SW 1271 (cell line): ENCODE measurements around the gene DBET.
"Not testable (repeated sequence)": the region's sequence is repeated elsewhere in the genome, so short reads cannot be mapped to it uniquely, and the experiment has no call there.

Source experiments
- DNase-seq, 2 experiments: peaks; one replicate each; lab custom pipeline; 2025; lab: John Stamatoyannopoulos, UW

DBET gene

GRCh38 chr4:190064342-190064741, at the start of gene DBET:
Gene DBET (plus strand): TSS chr4:190064502.
- DNase-seq: not testable (repeated sequence)

GRCh38 chr4:190014771-190015537, 49.3 kb upstream of the DBET start:
- DNase-seq: no peak

DNA sequence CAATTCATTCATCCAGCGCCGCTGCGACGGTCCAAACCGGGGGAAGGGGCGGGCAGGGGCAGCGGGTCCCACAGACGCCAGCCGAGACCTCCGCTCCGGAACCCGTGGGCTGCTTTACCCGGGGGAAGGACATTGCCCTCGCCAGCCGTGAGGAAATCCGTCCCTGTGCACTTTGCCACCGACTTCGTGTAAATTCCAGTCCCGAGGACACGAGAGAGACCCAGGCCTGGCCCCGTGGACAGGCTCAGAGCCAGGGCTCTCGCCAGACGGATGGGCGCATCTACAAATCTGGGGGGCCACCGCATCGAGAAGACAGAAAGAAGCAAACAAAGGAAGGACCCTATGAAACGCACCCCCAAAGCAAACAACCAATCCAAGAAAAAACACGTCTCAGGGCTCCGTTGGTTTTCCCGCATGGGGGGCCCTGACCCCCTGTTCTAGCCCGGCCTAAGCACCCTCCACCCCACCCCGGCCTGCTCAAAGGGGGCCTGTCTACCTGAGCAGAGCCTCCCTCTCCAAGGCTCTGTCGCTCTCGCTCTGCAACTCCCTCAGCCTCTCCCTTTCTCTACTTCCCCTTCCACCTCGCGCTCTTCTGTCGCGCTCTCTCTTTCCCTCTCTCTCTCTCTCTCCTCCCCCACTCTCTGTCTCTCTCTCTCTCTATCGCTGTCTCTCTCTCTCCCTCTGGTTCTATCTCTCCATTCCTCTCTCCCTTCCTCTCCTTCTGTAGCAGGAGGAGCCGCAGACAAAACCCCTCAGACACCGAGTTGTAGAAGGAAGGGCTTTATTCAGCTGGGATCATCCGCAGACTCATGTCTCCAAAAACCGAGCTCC, 48.5 kb upstream of the DBET start:
- DNase-seq: no peak

GRCh38 chr4:190016369-190017289, 47.7 kb upstream of the DBET start:
- DNase-seq: no peak

- no peak for DNase-seq
These were observed 46.7 kb upstream of the DBET start for GRCh38 chr4:190017357-190018200.

DNA sequence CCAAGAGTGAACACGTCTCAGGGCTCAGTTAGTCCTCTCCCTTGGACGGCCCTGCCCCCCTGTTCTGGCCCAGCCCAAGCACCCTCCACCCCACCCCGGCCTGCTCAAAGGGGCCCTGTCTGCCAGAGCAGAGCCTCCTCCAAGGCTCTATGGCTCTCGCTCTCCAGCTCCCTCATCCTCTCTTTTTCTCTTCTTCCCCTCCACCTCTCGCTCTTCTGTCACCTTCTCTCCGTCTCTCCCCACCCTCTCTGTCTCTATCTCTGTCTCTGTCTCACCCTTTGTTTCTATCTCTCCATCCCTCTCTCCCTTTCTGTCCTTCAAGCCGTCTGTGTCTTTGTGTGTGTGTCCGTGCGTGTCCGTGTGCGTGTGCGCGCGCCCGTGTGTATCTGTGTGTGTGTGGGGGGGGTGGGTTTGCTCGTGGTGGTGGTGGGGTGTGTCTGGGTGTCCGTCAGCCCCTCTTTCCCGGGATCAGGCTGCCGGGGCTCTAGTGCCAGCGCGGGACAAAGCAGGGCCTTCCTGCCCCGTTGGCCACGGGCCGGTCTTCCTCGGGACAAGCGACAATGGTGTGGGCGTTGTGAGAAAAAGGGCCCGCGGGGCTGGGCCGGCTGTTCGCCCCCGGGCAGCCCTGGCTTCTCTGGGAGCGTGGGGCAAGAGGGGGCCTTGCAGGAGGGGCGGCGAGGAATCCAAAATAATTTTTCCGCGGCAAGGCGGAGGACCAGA, 45.9 kb upstream of the DBET start:
- DNase-seq: no peak

GRCh38 chr4:190019023-190019858, 45.1 kb upstream of the DBET start:
- DNase-seq: no peak

DNA sequence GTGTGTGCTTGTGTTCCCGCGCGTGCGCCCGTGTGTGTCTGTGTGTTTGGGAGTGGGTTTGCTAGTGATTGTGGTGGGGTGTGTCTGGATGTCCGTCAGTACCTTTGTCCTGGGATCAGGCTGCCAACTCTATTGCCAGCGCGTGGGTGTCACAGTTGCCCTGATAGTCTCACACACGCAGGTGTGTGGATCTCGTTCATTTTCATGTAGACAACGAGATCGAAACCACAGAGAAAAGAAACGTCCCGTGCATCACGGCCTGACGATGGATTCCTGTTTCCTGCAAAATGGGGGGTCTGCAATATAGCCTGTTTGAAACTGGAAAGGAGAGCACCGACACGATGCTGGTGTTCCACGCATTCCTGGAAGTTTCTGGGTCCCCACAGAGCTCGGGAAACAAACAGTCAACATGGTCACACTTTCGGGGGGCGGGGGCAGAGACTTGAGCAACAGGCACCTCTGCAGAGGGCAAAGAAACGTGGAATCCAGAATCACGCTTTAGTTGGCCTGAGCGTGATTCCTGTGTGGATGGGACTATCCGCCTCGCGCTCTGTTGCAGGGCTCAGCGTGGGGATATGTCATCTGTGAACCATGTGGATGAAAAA, 44.3 kb upstream of the DBET start:
- not testable (repeated sequence) for DNase-seq

DNA sequence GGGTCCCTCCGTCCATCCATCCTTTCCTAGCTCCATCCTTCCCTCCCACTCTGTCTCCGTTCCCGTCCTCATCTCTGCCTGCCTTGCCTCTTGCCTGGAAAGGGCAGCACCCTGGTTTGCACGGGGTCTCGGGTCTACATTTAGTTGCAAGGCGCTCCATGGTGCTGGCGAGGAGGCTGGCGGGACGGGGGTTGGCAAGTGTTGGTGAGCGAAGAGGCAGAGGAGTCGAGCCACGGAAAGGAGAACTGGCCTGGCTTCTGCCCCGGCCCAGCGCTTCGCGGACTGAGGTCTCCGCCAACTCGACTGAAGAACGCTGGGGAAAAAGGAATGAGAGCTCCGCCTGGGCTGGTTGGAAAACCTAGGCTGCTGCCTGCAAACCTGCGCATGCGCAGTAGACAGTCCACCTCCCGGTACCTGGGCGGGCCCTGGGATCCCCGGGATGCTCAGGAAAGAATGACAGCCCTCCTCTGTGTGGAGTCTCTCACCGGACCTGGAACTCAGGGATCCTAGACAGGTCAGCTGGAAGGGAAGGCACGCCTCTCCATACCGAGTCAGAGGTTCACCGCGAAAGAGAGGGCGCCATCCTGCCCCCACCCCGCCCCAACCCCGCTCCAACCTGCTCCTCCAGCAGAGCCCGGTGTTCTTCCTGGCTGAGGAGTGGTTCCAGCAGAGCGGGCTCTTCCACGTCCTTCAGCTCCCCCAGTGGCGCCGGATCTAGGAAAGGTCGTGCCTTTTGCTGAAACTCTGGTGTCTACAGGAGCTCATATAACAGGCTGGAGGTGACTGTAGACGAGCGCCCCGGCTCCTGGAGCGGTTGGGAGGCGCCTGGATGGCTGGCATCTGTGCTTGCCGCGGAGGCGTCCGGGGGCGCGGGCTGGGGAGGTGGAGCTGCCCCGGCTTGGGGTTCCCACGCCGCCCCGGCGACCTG, 43.2 kb upstream of the DBET start:
- no peak for DNase-seq

DNA sequence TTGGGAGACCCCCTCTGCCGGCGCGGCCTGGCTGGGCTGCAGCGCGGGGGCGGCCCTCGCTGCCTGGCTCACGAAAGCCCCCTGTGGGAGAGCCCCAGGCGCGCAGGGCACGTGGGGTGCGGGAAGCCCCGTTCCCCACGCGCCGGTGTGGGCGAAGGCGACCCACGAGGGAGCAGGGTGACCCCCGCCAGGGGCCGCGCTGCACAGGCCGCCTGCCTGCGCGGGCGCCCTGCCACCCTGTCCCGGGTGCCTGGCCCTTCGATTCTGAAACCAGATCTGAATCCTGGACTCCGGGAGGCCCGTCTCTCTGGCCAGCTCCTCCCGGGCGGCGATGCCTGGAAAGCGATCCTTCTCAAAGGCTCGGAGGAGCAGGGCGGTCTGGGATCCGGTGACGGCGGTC, 42.3 kb upstream of the DBET start:
- DNase-seq: not testable (repeated sequence)

DNA sequence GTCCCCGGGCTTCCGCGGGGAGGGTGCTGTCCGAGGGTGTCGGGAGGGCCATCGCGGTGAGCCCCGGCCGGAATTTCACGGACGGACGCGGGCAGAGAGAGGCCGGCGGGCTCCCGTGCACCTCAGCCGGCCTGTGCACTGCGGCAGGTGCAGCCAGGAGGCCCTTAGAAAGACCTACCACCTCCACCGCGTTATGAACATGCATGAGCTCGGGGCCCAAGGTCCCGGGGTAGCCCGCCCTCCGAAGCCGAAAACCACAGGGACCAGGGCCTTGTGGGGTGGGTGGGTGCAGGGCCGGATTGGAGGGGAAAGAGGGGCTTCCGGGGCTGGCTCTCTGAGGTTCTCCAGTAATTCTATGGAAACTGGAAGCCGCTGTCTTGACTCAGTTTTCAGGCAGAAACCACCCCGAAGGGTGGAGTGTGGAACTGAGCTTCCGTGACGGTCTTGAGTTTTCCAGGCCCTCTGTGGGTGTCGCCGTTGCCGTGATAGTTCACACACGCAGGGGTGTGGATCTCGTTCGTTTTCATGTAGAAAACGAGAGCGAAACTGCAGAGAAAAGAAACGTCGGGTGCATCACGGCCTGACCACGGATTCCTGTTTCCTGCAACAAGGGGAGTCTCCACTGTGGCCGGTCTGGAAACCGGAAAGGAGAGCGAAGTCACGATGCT, 41.6 kb upstream of the DBET start:
- DNase-seq: not testable (repeated sequence)

DNA sequence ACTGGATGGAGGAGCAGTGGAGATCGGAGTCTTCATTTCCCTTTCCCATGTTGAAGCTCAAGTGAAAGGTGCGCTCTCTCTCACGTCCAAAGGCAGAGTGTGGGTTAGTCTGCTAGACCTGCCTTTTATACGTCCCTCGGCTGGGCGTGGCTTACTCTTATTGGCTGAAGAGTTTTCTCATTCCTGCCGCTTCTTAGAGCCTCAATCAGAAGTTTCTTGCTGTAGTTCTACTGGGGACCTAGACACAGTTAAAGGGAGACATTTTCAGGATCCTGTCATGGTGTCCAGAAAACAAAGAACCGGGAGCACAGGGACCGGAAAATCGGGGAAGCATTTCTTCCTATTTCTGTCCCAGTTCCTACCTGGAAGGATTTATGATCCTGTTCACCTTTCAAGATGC, 37.1 kb upstream of the DBET start, which contains the start of gene FRG2:
TSS of gene FRG2 (minus strand) at position 101 of the 400 bp plus-strand sequence. CDS start at position 49, 52 bp downstream.
- DNase-seq: not testable (repeated sequence)

GRCh38 chr4:190031264-190031663, 33.0 kb upstream of the DBET start:
- not testable (repeated sequence) for DNase-seq

DNA sequence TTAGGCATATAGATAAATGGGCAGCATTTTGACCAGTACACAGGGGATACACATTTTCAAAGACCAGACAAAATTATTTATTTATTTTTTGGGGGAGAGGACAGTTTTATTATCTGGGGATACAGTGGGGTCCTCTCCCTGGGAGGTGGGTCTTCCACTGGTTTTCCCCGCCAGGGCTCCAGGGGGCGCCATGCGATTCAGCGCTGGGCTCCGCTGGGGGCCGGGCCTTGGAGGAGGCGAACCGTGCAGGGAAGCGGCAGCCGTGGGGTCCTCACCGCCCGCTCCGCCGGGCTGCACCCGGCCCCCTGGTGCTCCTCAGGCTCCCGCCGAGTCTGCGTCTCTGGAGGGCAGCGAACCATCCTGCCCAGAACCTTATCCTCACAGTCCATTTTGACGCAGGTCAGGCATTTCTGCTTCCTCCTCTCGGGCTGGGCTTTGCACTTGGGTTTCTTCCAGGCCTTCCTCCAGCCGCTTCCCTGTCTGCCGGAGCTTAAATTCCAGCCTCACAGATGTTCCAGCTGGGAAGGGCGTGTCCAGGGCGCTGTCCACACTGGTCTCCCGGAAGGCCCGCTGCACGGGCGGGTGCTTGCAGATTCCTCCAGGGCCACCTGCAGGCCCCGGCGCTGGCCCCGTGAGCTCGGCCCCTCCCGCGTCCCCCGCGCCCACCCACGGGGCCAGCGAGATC, 26.5 kb upstream of the DBET start:
- DNase-seq: not testable (repeated sequence)

DNA sequence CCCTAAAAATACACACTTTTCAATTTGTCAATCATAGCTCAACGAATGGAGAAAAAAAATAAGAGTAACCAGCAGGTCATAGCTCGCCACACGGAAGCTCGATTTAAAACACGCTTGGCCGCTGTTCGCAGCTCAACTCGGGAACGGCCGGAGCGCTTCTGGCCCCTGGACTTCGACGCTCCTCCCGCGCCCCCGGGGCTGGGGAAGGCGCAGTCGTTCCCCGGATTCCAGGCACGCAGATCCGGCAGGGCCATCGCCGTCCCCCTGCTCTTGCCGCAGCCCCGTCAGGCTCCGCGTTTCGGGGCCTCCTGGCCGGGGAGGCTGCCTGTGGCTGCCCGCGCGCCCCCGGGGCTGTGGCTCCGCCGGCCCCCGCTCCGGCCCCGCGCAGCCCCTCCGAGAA, 23.4 kb upstream of the DBET start:
- DNase-seq: not testable (repeated sequence)

DNA sequence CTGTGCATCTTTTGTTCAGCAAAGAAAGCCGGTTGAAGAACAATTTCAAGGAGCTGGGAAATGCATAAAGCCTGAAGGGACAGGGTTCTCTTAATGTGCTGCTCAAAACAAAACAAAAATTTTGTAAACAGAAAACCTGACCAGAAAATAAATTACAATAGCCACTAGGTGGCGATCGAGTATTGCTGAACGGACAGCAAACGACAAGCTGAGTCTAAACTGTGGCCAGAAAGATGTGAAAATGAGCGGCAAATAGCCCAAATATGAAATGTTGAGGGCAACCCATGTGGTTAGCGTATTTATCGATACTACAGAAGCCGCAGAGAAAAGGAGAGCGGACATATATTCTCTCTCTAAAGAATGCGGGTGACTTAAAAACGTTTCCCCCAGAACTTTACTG, 16.7 kb upstream of the DBET start:
- not testable (repeated sequence) for DNase-seq
